ENCODE results near the gene STEAP2. TPM values are rescaled to one million over a fixed set of nuclear protein-coding genes. Genes with fewer than 3 reads are reported as not detected.

STEAP2 gene
- total and polyA plus RNA-seq, 2 donors (not counting 3 experiments of a cell fraction or from before 2014, with no cell fraction given) = 4.2 to 4.6 TPM

DNA sequence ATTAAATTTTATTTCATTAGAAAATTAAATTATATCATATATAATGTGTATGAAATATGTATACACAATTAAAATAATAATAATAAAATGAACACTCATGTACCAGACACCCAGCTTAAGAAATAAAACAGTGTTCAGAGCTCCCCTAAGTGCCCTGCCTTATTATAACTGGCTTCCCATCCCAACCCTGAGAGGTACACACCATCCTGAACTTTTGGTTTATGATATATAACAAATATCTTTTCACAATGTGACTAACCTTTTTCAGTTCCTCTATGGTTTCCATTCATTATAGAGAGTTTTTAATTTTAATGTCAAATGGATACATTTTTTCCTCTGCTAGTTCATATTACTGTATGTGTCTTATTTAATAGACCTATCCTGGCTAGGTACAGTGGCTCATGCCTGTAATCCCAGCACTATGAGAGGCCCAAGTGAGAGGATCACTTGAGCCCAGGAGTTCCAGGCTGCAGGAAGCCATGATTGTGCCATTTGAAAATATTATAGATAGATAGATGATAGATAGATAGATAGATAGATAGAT is 24.0 kb upstream of the STEAP2 start:
- Histone ChIP-seq H3K27me3 (ENCODE audit: control insufficient read depth in 2 of 2, insufficient read depth in 2 of 2, low read length in 2 of 2) (no peaks in the 10 kb centered on the region), H3K79me2 (ENCODE audit: control insufficient read depth, insufficient read depth, low read length) (no peaks in the 10 kb centered on the region), H3K27ac (ENCODE audit: insufficient read depth, low read depth, low read length) (no peak overlapping the region), H3K4me2 (ENCODE audit: insufficient read depth, low read length) (no peak overlapping the region), H3K4me1 (ENCODE audit: control insufficient read depth, extremely low read depth, insufficient read depth, low read length) (no peaks in the 10 kb centered on the region), H3K9me3 (replicated peaks; ENCODE audit: control insufficient read depth, insufficient read depth, low read length) (no peaks in the 10 kb centered on the region), H3K4me3 (replicated peaks in 1 of 3; ENCODE audit: insufficient read depth in 1 of 3, low read depth in 1 of 3, low read length in 3 of 3) (no peak overlapping the region), H3K9me1 (replicated peaks; ENCODE audit: control insufficient read depth, extremely low read depth, insufficient read depth, low read length) (no peaks in the 10 kb centered on the region), H2AFZ (ENCODE audit: low read depth, low read length) (no peak overlapping the region), H3K36me3 (ENCODE audit: control insufficient read depth in 2 of 2, extremely low read depth in 1 of 2, insufficient read depth in 2 of 2, low read length in 2 of 2) (no peaks in the 10 kb centered on the region), H4K20me1 (replicated peaks; ENCODE audit: control insufficient read depth, extremely low read depth, insufficient read depth, low read length) (no peaks in the 10 kb centered on the region), H3K9ac (replicated peaks; ENCODE audit: extremely low read depth, insufficient read depth, low read length) (no peak overlapping the region)
- no TSS peak for BruUV-seq (replicated peaks)
- no peak for FAIRE-seq
- DNase-seq (ENCODE audit: low read depth, low spot score) = no peak
- dilution Hi-C loops (cut with MboI; ENCODE audit: extremely low pct_ligation_motif_present, low sequenced_read_pairs) = no loop called here
- no peak for TF ChIP-seq POLR2A (IDR thresholded peaks at IDR 0.05; ENCODE audit: low read depth, low read length)
- TF ChIP-seq, protein P1, sequence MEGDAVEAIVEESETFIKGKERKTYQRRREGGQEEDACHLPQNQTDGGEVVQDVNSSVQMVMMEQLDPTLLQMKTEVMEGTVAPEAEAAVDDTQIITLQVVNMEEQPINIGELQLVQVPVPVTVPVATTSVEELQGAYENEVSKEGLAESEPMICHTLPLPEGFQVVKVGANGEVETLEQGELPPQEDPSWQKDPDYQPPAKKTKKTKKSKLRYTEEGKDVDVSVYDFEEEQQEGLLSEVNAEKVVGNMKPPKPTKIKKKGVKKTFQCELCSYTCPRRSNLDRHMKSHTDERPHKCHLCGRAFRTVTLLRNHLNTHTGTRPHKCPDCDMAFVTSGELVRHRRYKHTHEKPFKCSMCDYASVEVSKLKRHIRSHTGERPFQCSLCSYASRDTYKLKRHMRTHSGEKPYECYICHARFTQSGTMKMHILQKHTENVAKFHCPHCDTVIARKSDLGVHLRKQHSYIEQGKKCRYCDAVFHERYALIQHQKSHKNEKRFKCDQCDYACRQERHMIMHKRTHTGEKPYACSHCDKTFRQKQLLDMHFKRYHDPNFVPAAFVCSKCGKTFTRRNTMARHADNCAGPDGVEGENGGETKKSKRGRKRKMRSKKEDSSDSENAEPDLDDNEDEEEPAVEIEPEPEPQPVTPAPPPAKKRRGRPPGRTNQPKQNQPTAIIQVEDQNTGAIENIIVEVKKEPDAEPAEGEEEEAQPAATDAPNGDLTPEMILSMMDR (IDR thresholded peaks at IDR 0.05; ENCODE audit: extremely low read depth in 1 of 2, insufficient read depth in 1 of 2, low read depth in 1 of 2, low read length in 2 of 2) = no peak
- TF ChIP-seq FOS (IDR thresholded peaks at IDR 0.05; ENCODE audit: borderline replicate concordance, insufficient read depth, low read length) = no peak
- no peak for TF ChIP-seq EZH2 (IDR thresholded peaks at IDR 0.05; ENCODE audit: borderline replicate concordance, low read depth, low read length, severe bottlenecking)
- TF ChIP-seq GATA2 (IDR thresholded peaks at IDR 0.05; ENCODE audit: insufficient read depth, insufficient read length, low read depth, low read length) = no peak
- TF ChIP-seq MYC (IDR thresholded peaks at IDR 0.05; ENCODE audit: low read depth, low read length) = no peak
- TF ChIP-seq POLR2AphosphoS5 (IDR thresholded peaks at IDR 0.05; ENCODE audit: insufficient read depth, low read depth, low read length) = no peak
- TF ChIP-seq, protein P2, sequence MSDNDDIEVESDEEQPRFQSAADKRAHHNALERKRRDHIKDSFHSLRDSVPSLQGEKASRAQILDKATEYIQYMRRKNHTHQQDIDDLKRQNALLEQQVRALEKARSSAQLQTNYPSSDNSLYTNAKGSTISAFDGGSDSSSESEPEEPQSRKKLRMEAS (IDR thresholded peaks at IDR 0.05; ENCODE audit: insufficient read depth, insufficient read length) = no peak
- no peak for TF ChIP-seq JUN (IDR thresholded peaks at IDR 0.05; ENCODE audit: borderline replicate concordance, insufficient read depth, insufficient read length, low read depth)
- ChIA-PET POLR2A (no interaction called here), CTCF (interaction anchor here (0.8 to 1.4 kb wide), 5 partner anchors 9 to 24 kb away, joined by 3 to 6 read pairs (median 4); partner anchors contain the start of gene STEAP2)
- intact Hi-C loops (cut with micrococcal nuclease) = no loop called here
